WTC11 (cell line): ENCODE data around the gene PRM3. TPM values are rescaled to one million over a fixed set of nuclear protein-coding genes. Genes with fewer than 3 reads are reported as not detected.

Experiments
- ATAC-seq: fragments of 200-7000 bp; cut with Tn5 transposase; 2 replicates; pipeline ENCODE4 v1.10.0; 2021; ENCODE audit warnings: mild to moderate bottlenecking, moderate library complexity
- CTCF ChIA-PET: fragments of 300-600 bp; sonication (Branson Sonifier 250); formaldehyde crosslinking; loops from one replicate; lab custom pipeline; 2021; ENCODE audit warnings: antibody characterized with exemption; lab: Charles Lee
- POLR2A ChIA-PET: fragments of 350-600 bp; sonication (Branson Sonifier 250); formaldehyde crosslinking; loops from one replicate; lab custom pipeline; 2021; ENCODE audit warnings: antibody characterized with exemption; lab: Charles Lee
- DNase-seq: peaks from one replicate; pipeline ENCODE4 v3.0.0; 2021; ENCODE audit warnings: low spot score
- H3K27ac Mint-ChIP-seq: 2 replicates; pipeline ENCODE4 v1.8.0; 2021; ENCODE audit warnings: mixed read lengths
- H3K27me3 Mint-ChIP-seq: 2 replicates; pipeline ENCODE4 v1.8.0; 2021; ENCODE audit warnings: low read depth, mild to moderate bottlenecking, moderate library complexity, mixed read lengths
- H3K36me3 Mint-ChIP-seq: 2 replicates; pipeline ENCODE4 v1.8.0; 2021; ENCODE audit warnings: mixed read lengths
- H3K4me1 Mint-ChIP-seq: 2 replicates; pipeline ENCODE4 v1.8.0; 2022; ENCODE audit warnings: mixed read lengths
- H3K4me3 Mint-ChIP-seq: 2 replicates; pipeline ENCODE4 v1.8.0; 2021; ENCODE audit warnings: mild to moderate bottlenecking, moderate library complexity, mixed read lengths
- H3K9me3 Mint-ChIP-seq: 2 replicates; pipeline ENCODE4 v1.8.0; 2021; ENCODE audit warnings: mixed read lengths
- CBFB ChIP-seq: sonication (generic); formaldehyde crosslinking; IDR thresholded peaks from 2 replicates; pipeline ENCODE4 v1.8.1; 2022; ENCODE audit warnings: mild to moderate bottlenecking, low read depth, missing genetic modification reagents
- EMX1 ChIP-seq: fragments of 250-450 bp; sonication (Bioruptor Pico); IDR thresholded peaks from 2 replicates; pipeline ENCODE4 v1.8.0; 2021; ENCODE audit warnings: mild to moderate bottlenecking
- ESRRA ChIP-seq: sonication (generic); formaldehyde crosslinking; IDR thresholded peaks from 2 replicates; pipeline ENCODE4 v1.8.1; 2022; ENCODE audit warnings: mild to moderate bottlenecking, missing genetic modification reagents, borderline replicate concordance
- GABPB1 ChIP-seq: sonication (generic); formaldehyde crosslinking; IDR thresholded peaks from 2 replicates; pipeline ENCODE4 v1.8.1; 2023; ENCODE audit warnings: mild to moderate bottlenecking, missing genetic modification reagents
- NFE2L1 ChIP-seq: sonication (generic); formaldehyde crosslinking; IDR thresholded peaks from 2 replicates; pipeline ENCODE4 v1.8.1; 2023; ENCODE audit warnings: missing genetic modification reagents
- ZNF121 ChIP-seq: sonication (generic); formaldehyde crosslinking; IDR thresholded peaks from 2 replicates; pipeline ENCODE4 v1.8.0; 2023; ENCODE audit warnings: missing genetic modification reagents
- ZNF138 ChIP-seq: sonication (generic); formaldehyde crosslinking; conservative IDR thresholded peaks from 2 replicates; pipeline ENCODE4 v1.8.1; 2022; ENCODE audit warnings: mild to moderate bottlenecking, moderate library complexity, missing genetic modification reagents
- ZNF232 ChIP-seq: sonication (generic); formaldehyde crosslinking; IDR thresholded peaks from 2 replicates; pipeline ENCODE4 v1.8.0; 2022; ENCODE audit warnings: mild to moderate bottlenecking, missing genetic modification reagents
- ZNF317 ChIP-seq: sonication (generic); formaldehyde crosslinking; IDR thresholded peaks from 2 replicates; pipeline ENCODE4 v1.8.1; 2023; ENCODE audit warnings: low read depth, mild to moderate bottlenecking, moderate library complexity, missing genetic modification reagents, borderline replicate concordance
- ZNF423 ChIP-seq: fragments of 250-450 bp; sonication (Bioruptor Pico); IDR thresholded peaks from 2 replicates; pipeline ENCODE4 v2.1.2; 2022; ENCODE audit warnings: mild to moderate bottlenecking, moderate library complexity
- total RNA-seq: library from RNA; stranded (reverse); gene quantifications from 3 replicates; pipeline ENCODE4 v1.2.3, GENCODE V29; 2021
- TF ChIP-seq, protein P1 (sequence below): sonication (generic); formaldehyde crosslinking; IDR thresholded peaks from 2 replicates; pipeline ENCODE4 v1.8.1; 2022; ENCODE audit warnings: mild to moderate bottlenecking, moderate library complexity, missing genetic modification reagents
- TF ChIP-seq, protein P2 (sequence below): sonication (generic); formaldehyde crosslinking; IDR thresholded peaks from 2 replicates; pipeline ENCODE4 v1.8.0; 2022; ENCODE audit warnings: missing genetic modification reagents
- TF ChIP-seq, protein P3 (sequence below): sonication (generic); formaldehyde crosslinking; IDR thresholded peaks from 2 replicates; pipeline ENCODE4 v1.8.0; 2022; ENCODE audit warnings: mild to moderate bottlenecking, missing genetic modification reagents
- TF ChIP-seq, protein P4 (sequence below): sonication (generic); formaldehyde crosslinking; IDR thresholded peaks from 2 replicates; pipeline ENCODE4 v1.8.0; 2022; ENCODE audit warnings: mild to moderate bottlenecking, missing genetic modification reagents
- TF ChIP-seq, protein P5 (sequence below): sonication (generic); formaldehyde crosslinking; IDR thresholded peaks from 2 replicates; pipeline ENCODE4 v1.8.1; 2023; ENCODE audit warnings: mild to moderate bottlenecking, missing genetic modification reagents

The PRM3 gene
- total RNA-seq, 1 experiment from 2014 or later, result not detected

DNA sequence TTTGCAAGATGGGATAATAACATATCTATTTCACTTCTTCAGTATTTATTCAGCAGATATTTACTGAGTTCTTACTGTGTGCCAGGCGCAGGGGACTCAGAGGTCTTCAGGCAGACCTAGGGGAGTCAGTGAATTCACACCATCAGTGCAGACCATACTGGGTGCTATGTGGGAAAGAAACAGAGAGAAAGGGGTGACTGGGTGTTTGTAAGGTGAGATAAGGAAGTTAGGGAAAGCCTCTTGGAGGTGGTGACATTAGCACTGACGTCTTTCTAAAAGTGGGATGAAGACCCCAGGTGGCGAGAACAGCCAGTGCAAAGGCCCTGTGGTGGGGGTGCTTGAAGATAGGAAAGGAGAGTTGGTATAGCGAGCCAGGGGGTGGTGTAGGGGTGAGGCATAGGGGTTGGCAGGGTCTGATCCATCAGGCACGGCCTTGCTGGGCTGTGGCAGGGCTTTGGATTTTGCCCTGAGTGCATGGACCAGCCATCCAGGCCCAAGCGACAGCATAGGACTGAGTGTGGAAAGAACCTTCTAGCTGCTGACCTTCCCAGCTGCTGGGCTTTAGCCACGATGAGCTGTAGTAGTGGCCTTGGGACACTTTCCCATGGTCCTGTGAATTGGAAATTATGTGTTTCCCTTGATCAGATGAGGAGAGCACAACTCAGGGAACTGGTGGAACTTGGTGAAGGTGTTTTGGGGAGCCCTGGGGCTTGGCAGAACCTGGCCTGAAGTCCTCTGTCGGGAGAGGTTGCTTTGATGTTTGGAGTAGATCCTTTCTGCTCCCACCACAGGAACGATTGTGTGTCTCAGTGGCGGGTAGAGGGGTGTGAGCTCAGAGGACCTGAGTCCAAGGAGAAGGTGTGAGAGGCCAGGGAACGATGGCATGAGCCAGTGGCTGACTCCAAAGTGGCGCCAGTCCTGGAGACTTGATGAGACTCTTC, 13.5 kb downstream of the PRM3 start:
- no peaks in the 10 kb centered on the region; the same call in 1 of the 2 replicates for H3K27me3 Mint-ChIP-seq
- no peaks in the 10 kb centered on the region for H3K36me3 Mint-ChIP-seq
- H3K4me3 Mint-ChIP-seq, result no peak overlapping the region
- 0 out of 2 replicates have a peak overlapping the region, but pooled peaks have one; percentile 39 for H3K27ac Mint-ChIP-seq
- ATAC-seq (no peak), DNase-seq (no peak)
- peaks cover 21% of the 10 kb centered on the region for H3K4me1 Mint-ChIP-seq
- TF ChIP-seq GABPB1 (CRISPR knock-in tag), result peak; percentile 4; the same call in 1 of the 2 replicates
- TF ChIP-seq, protein P1, sequence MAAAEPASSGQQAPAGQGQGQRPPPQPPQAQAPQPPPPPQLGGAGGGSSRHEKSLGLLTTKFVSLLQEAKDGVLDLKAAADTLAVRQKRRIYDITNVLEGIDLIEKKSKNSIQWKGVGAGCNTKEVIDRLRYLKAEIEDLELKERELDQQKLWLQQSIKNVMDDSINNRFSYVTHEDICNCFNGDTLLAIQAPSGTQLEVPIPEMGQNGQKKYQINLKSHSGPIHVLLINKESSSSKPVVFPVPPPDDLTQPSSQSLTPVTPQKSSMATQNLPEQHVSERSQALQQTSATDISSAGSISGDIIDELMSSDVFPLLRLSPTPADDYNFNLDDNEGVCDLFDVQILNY (CRISPR knock-in tag), result no peak
- H3K9me3 Mint-ChIP-seq, result no peaks in the 10 kb centered on the region
- ChIA-PET POLR2A (interaction anchor here (0.6 to 1.1 kb wide), 3 partner anchors 48 to 301 kb away, joined by 3 read pairs; no protein-coding TSS in a partner anchor), CTCF (interaction anchor here (0.8 to 3.3 kb wide), 7 partner anchors 13 to 295 kb away, joined by 3 to 13 read pairs (median 4); no protein-coding TSS in a partner anchor)

DNA sequence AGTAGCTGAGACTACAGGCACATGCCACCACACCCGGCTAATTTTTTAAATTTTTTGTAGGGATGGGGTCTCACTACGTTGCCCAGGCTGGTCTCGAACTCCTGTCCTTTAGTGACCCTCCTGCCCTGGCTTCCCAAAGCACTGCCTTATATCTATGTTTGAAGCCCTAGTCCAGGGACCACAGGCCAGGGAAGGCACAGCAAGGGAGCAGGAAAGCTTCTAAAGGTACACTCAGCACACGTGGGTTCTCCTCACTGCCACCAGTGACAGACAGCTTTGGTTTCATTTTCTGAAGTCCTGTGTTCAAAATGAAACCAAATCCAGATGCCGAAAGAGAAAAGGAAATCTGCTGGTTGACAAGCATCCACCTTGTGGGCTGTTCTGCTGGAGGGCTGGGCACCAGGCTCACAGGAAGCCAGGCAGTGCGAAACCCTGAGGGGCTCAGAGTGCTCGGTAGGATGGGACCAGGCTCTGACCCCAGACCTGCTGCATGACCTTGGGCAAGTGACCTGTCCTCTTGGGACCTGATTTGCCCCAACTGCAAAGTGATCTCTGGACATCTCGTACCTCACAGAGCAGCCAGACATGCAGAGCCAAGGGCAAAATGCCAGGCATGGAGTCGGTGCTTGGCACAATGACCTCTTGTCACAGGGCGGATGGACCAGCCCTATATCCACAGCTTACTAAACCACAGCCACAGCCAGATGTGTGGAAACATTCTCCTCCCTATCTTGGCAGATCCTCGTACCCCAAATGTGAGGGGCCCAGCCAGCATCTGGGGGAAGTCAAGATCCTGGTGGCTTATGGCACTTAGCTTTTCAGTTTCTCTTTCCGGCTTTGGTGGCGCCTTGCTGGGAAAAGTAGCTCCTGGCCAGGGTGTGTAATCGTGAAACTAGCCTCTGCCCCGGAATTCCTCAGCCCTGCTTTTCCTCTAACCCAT, 14.6 kb downstream of the PRM3 start:
- CTCF ChIA-PET, result interaction anchor here (0.7 to 5.1 kb wide), 7 partner anchors 10 to 294 kb away, joined by 3 to 104 read pairs (median 4); partner anchors contain the start of gene TNP2
- no peaks in the 10 kb centered on the region; the same call in 1 of the 2 replicates for H3K27me3 Mint-ChIP-seq
- TF ChIP-seq ZNF138 (CRISPR knock-in tag) (no peak), ZNF121 (CRISPR knock-in tag) (peak; percentile 89; the same call in 1 of the 2 replicates)
- peaks cover 6% of the 10 kb centered on the region for H3K36me3 Mint-ChIP-seq
- POLR2A ChIA-PET, result interaction anchor here (0.6 kb wide), 1 partner anchor 57 kb away, joined by 4 read pairs; no protein-coding TSS in a partner anchor
- DNase-seq, result no peak
- no peak overlapping the region for H3K4me3 Mint-ChIP-seq
- H3K9me3 Mint-ChIP-seq, result no peaks in the 10 kb centered on the region
- ATAC-seq, result no peak
- H3K27ac Mint-ChIP-seq, result peak overlapping the region; percentile 25; the same call in 1 of the 2 replicates
- peaks cover 24% of the 10 kb centered on the region for H3K4me1 Mint-ChIP-seq

DNA sequence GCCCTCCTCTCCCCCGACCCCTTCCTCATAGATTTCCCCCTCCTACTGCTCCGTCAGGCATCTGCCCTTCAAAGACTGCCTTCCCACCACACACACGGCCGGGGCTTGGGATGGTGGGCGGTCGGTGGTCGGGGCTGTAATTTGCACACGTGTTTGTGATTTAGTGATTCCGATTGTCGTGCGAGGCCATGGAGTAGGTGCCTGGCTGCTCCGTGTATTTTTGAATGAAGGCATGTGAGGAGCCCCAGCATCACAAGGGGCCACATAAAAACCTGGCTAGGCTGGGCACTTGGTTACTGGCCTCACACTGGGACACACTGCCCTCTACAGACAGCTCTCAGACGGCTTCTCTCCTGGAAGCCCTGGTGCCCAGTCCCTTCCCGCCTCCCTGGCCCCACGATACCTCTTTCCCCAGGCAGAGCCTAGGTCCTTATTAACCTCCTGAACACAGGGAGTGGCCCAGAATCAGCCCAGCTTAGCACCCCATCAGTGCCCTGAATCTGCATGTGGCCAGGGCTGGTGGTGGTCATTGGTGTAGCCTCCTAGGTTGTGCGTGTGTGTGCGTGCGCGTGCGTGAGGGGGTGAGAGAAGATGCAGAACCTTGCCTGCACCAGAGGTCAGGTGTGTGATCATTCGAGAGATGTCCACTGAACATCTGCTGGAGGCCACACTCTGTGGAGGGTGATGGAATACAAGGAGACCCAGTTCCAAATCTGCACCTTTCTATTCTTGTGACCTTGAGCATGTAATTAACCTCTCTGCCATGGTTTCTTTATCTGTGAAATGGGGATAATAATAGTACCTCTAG, 16.1 kb downstream of the PRM3 start:
- POLR2A ChIA-PET, result interaction anchor here (0.6 to 3.0 kb wide), 7 partner anchors 29 to 99 kb away, joined by 3 to 27 read pairs (median 9); no protein-coding TSS in a partner anchor
- peaks cover 39% of the 10 kb centered on the region for H3K4me1 Mint-ChIP-seq
- peaks cover 19% of the 10 kb centered on the region for H3K36me3 Mint-ChIP-seq
- ATAC-seq (peak; percentile 66), DNase-seq (peak; percentile 80)
- H3K9me3 Mint-ChIP-seq, result no peaks in the 10 kb centered on the region
- H3K27ac Mint-ChIP-seq, result peak overlapping the region; percentile 87
- CTCF ChIA-PET, result interaction anchor here (0.6 to 5.1 kb wide), 35 partner anchors 10 to 687 kb away, joined by 3 to 104 read pairs (median 8); partner anchors contain the start of genes PRM1, PRM2, PRM3 and TNP2
- H3K27me3 Mint-ChIP-seq, result no peaks in the 10 kb centered on the region; the same call in 1 of the 2 replicates
- peak overlapping the region; percentile 87 for H3K4me3 Mint-ChIP-seq
- TF ChIP-seq GABPB1 (CRISPR knock-in tag) (peak; percentile 26; the same call in 1 of the 2 replicates), ZNF317 (CRISPR knock-in tag) (no peak), CBFB (CRISPR knock-in tag) (no peak), ZNF121 (CRISPR knock-in tag) (0 out of 2 replicates have a peak, but pooled peaks have one; percentile 45), ESRRA (no peak), EMX1 (no peak), ZNF232 (no peak), NFE2L1 (CRISPR knock-in tag) (no peak), ZNF423 (CRISPR knock-in tag) (no peak)
- TF ChIP-seq, protein P2, sequence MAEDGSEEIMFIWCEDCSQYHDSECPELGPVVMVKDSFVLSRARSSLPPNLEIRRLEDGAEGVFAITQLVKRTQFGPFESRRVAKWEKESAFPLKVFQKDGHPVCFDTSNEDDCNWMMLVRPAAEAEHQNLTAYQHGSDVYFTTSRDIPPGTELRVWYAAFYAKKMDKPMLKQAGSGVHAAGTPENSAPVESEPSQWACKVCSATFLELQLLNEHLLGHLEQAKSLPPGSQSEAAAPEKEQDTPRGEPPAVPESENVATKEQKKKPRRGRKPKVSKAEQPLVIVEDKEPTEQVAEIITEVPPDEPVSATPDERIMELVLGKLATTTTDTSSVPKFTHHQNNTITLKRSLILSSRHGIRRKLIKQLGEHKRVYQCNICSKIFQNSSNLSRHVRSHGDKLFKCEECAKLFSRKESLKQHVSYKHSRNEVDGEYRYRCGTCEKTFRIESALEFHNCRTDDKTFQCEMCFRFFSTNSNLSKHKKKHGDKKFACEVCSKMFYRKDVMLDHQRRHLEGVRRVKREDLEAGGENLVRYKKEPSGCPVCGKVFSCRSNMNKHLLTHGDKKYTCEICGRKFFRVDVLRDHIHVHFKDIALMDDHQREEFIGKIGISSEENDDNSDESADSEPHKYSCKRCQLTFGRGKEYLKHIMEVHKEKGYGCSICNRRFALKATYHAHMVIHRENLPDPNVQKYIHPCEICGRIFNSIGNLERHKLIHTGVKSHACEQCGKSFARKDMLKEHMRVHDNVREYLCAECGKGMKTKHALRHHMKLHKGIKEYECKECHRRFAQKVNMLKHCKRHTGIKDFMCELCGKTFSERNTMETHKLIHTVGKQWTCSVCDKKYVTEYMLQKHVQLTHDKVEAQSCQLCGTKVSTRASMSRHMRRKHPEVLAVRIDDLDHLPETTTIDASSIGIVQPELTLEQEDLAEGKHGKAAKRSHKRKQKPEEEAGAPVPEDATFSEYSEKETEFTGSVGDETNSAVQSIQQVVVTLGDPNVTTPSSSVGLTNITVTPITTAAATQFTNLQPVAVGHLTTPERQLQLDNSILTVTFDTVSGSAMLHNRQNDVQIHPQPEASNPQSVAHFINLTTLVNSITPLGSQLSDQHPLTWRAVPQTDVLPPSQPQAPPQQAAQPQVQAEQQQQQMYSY (CRISPR knock-in tag), result peak; percentile 78
- TF ChIP-seq, protein P1 (CRISPR knock-in tag), result no peak
- TF ChIP-seq, protein P3, sequence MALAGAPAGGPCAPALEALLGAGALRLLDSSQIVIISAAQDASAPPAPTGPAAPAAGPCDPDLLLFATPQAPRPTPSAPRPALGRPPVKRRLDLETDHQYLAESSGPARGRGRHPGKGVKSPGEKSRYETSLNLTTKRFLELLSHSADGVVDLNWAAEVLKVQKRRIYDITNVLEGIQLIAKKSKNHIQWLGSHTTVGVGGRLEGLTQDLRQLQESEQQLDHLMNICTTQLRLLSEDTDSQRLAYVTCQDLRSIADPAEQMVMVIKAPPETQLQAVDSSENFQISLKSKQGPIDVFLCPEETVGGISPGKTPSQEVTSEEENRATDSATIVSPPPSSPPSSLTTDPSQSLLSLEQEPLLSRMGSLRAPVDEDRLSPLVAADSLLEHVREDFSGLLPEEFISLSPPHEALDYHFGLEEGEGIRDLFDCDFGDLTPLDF (CRISPR knock-in tag), result peak; percentile 39; the same call in 1 of the 2 replicates
- TF ChIP-seq, protein P4, sequence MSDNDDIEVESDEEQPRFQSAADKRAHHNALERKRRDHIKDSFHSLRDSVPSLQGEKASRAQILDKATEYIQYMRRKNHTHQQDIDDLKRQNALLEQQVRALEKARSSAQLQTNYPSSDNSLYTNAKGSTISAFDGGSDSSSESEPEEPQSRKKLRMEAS (CRISPR knock-in tag), result peak; percentile 71
- TF ChIP-seq, protein P5, sequence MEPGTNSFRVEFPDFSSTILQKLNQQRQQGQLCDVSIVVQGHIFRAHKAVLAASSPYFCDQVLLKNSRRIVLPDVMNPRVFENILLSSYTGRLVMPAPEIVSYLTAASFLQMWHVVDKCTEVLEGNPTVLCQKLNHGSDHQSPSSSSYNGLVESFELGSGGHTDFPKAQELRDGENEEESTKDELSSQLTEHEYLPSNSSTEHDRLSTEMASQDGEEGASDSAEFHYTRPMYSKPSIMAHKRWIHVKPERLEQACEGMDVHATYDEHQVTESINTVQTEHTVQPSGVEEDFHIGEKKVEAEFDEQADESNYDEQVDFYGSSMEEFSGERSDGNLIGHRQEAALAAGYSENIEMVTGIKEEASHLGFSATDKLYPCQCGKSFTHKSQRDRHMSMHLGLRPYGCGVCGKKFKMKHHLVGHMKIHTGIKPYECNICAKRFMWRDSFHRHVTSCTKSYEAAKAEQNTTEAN (CRISPR knock-in tag), result no peak
